ENCODE results near the gene KRT39. TPM values are rescaled to one million over a fixed set of nuclear protein-coding genes. Genes with fewer than 3 reads are reported as not detected.

Gene KRT39
- total and polyA plus RNA-seq, 2 donors (not counting 3 experiments of a cell fraction or from before 2014, with no cell fraction given) = not detected

- no peak overlapping the region for H3K4me2 ChIP-seq (ENCODE audit: insufficient read depth, low read length)
- no peak overlapping the region for H3K27ac ChIP-seq (ENCODE audit: insufficient read depth, low read depth, low read length)
- H4K20me1 ChIP-seq (replicated peaks; ENCODE audit: control insufficient read depth, extremely low read depth, insufficient read depth, low read length) = no peaks in the 10 kb centered on the region
- FAIRE-seq (no peak), DNase-seq (ENCODE audit: low read depth, low spot score) (no peak)
- H3K4me1 ChIP-seq (ENCODE audit: control insufficient read depth, extremely low read depth, insufficient read depth, low read length) = no peaks in the 10 kb centered on the region
- H3K9me1 ChIP-seq (replicated peaks; ENCODE audit: control insufficient read depth, extremely low read depth, insufficient read depth, low read length) = no peaks in the 10 kb centered on the region
- intact Hi-C loops (cut with micrococcal nuclease) (no loop called here), dilution Hi-C loops (cut with MboI; ENCODE audit: extremely low pct_ligation_motif_present, low sequenced_read_pairs) (no loop called here)
- ChIA-PET POLR2A (no interaction called here), CTCF (no interaction called here)
- H3K27me3 ChIP-seq (ENCODE audit: control insufficient read depth in 2 of 2, insufficient read depth in 2 of 2, low read length in 2 of 2) = no peaks in the 10 kb centered on the region
- no peak overlapping the region for H2AFZ ChIP-seq (ENCODE audit: low read depth, low read length)
- no peaks in the 10 kb centered on the region for H3K9me3 ChIP-seq (replicated peaks; ENCODE audit: control insufficient read depth, insufficient read depth, low read length)
- no peaks in the 10 kb centered on the region for H3K36me3 ChIP-seq (ENCODE audit: control insufficient read depth in 2 of 2, extremely low read depth in 1 of 2, insufficient read depth in 2 of 2, low read length in 2 of 2)
- BruUV-seq (replicated peaks) = no TSS peak
- no peaks in the 10 kb centered on the region for H3K79me2 ChIP-seq (ENCODE audit: control insufficient read depth, insufficient read depth, low read length)
- H3K9ac ChIP-seq (replicated peaks; ENCODE audit: extremely low read depth, insufficient read depth, low read length) = no peak overlapping the region
- TF ChIP-seq GATA2 (IDR thresholded peaks at IDR 0.05; ENCODE audit: insufficient read depth, insufficient read length, low read depth, low read length) (no peak), POLR2AphosphoS5 (IDR thresholded peaks at IDR 0.05; ENCODE audit: insufficient read depth, low read depth, low read length) (no peak), CTCF (IDR thresholded peaks at IDR 0.05; ENCODE audit: extremely low read depth in 1 of 2, insufficient read depth in 1 of 2, low read depth in 1 of 2, low read length in 2 of 2) (no peak), EZH2 (IDR thresholded peaks at IDR 0.05; ENCODE audit: borderline replicate concordance, low read depth, low read length, severe bottlenecking) (no peak), MYC (IDR thresholded peaks at IDR 0.05; ENCODE audit: low read depth, low read length) (no peak), JUN (IDR thresholded peaks at IDR 0.05; ENCODE audit: borderline replicate concordance, insufficient read depth, insufficient read length, low read depth) (no peak), POLR2A (IDR thresholded peaks at IDR 0.05; ENCODE audit: low read depth, low read length) (no peak), FOS (IDR thresholded peaks at IDR 0.05; ENCODE audit: borderline replicate concordance, insufficient read depth, low read length) (no peak)
- TF ChIP-seq, protein P1, sequence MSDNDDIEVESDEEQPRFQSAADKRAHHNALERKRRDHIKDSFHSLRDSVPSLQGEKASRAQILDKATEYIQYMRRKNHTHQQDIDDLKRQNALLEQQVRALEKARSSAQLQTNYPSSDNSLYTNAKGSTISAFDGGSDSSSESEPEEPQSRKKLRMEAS (IDR thresholded peaks at IDR 0.05; ENCODE audit: insufficient read depth, insufficient read length) = no peak
- no peak overlapping the region for H3K4me3 ChIP-seq (replicated peaks in 1 of 3; ENCODE audit: insufficient read depth in 1 of 3, low read depth in 1 of 3, low read length in 3 of 3)
Measured at GRCh38 chr17:41002814-41003213, 36.1 kb upstream of the KRT39 start.

Data from endothelial cell of umbilical vein (primary cell).